K562 (cell line): ENCODE results near the gene TCF21. TPM values are rescaled to one million over a fixed set of nuclear protein-coding genes. Genes with fewer than 3 reads are reported as not detected.

Source experiments
- ATAC-seq: fragments of 200-7000 bp; cut with Tn5 transposase; 3 replicates; pipeline ENCODE4 v1.9.1; 2020; ENCODE audit warnings: moderate library complexity
- BruUV-seq: library from RNA; stranded (reverse); fragments of 400-500 nt; replicated peaks from 2 replicates; lab custom pipeline; 2021; lab: Mats Ljungman, UMichigan
- CTCF ChIA-PET: fragments of 300-600 bp; formaldehyde crosslinking; extraction: SDS; loops from one replicate; lab custom pipeline; 2021; ENCODE audit warnings: low intra/inter-chr PET ratio; lab: Yijun Ruan, JAX
- POLR2A ChIA-PET: fragments of 300-600, 350-650 bp; sonication (Branson Sonifier 250); formaldehyde crosslinking; extraction: SDS; loops from one replicate; lab custom pipeline; 2021; ENCODE audit warnings: antibody characterized with exemption, inconsistent platforms; lab: Yijun Ruan, JAX
- DNase-seq, 4 experiments: peaks; one replicate each; pipeline versions ENCODE4 v3.0.0 to v3.0.0-alpha.2; 2011 to 2018; ENCODE audit warnings: low spot score in 3 of 4, mixed read lengths in 3 of 4; ENCODE audit errors: extremely low read depth in 1 of 4
- FAIRE-seq: peaks from 2 replicates; lab custom pipeline; 2011; peaks lifted over from hg19 to GRCh38; lab: Jason Lieb, UNC
- H2AFZ ChIP-seq: 2 replicates; pipeline ENCODE4 v1.6.0; 2011; ENCODE audit warnings: low read depth, low read length, control low read depth, inconsistent platforms
- H3K27ac ChIP-seq: fragments of 200-600 bp; 3 replicates; pipeline ENCODE4 v1.8.0; 2011; ENCODE audit warnings: low read depth, mild to moderate bottlenecking, control low read depth, inconsistent platforms, low read length, moderate library complexity, mixed read lengths; ENCODE audit errors: extremely low read depth
- H3K27me3 ChIP-seq, 2 experiments: fragments of 300-600 bp in 1 of 2; 2 replicates in 1 of 2; 3 replicates in 1 of 2; pipeline versions ENCODE4 v1.6.0 to v1.8.0; 2011; ENCODE audit warnings: inconsistent platforms in 2 of 2, low read length in 2 of 2, mild to moderate bottlenecking in 1 of 2, mixed read lengths in 1 of 2, moderate library complexity in 1 of 2; ENCODE audit not compliant: control insufficient read depth in 2 of 2, insufficient read depth in 2 of 2
- H3K36me3 ChIP-seq: fragments of 300-600 bp; 3 replicates; pipeline ENCODE4 v1.8.0; 2011; ENCODE audit warnings: mild to moderate bottlenecking, low read length, inconsistent platforms; ENCODE audit not compliant: control insufficient read depth, insufficient read depth
- H3K4me1 ChIP-seq, 2 experiments: fragments of 200-600 bp in 1 of 2; replicated peaks in 1 of 2; 2 replicates in 1 of 2; 3 replicates in 1 of 2; pipeline versions ENCODE4 v1.5.1 to v1.8.0; 2011; ENCODE audit warnings: inconsistent platforms in 2 of 2, low read length in 2 of 2, mild to moderate bottlenecking in 1 of 2, mixed read lengths in 1 of 2, moderate library complexity in 1 of 2; ENCODE audit not compliant: control insufficient read depth in 2 of 2, insufficient read depth in 2 of 2
- H3K4me2 ChIP-seq: 2 replicates; pipeline ENCODE4 v1.6.1; 2011; ENCODE audit warnings: low read length, control low read depth, inconsistent platforms, mixed read lengths; ENCODE audit not compliant: insufficient read depth
- H3K4me3 ChIP-seq: fragments of 200-600 bp; sonication (generic), shearing (Covaris generic); 2 replicates; pipeline ENCODE4 v1.5.1; 2016; ENCODE audit warnings: control low read depth, inconsistent platforms
- H3K79me2 ChIP-seq: fragments of 200-600 bp; 3 replicates; pipeline ENCODE4 v1.8.0; 2011; ENCODE audit warnings: low read length, inconsistent platforms; ENCODE audit not compliant: control insufficient read depth, insufficient read depth
- H3K9ac ChIP-seq, 2 experiments: 2 replicates each; pipeline versions ENCODE4 v1.6.0 to v1.6.1; 2011; ENCODE audit warnings: low read depth in 2 of 2, low read length in 2 of 2, control low read depth in 1 of 2, inconsistent platforms in 1 of 2, mild to moderate bottlenecking in 1 of 2, mixed read lengths in 1 of 2; ENCODE audit not compliant: insufficient read depth in 1 of 2
- H3K9me1 ChIP-seq: one replicate; pipeline ENCODE4 v1.6.0; 2011; ENCODE audit warnings: inconsistent platforms, mild to moderate bottlenecking, low read length, moderate library complexity; ENCODE audit not compliant: control insufficient read depth, insufficient read depth
- H3K9me3 ChIP-seq: replicated peaks from 2 replicates; pipeline ENCODE4 v1.5.1; 2011; ENCODE audit warnings: low read depth, low read length, inconsistent platforms; ENCODE audit not compliant: control insufficient read depth, insufficient read depth
- H4K20me1 ChIP-seq: replicated peaks from 2 replicates; pipeline ENCODE4 v1.6.1; 2011; ENCODE audit warnings: low read length, inconsistent platforms, mixed read lengths; ENCODE audit not compliant: control insufficient read depth, insufficient read depth
- ARID1B ChIP-seq: fragments of 450-650 bp; IDR thresholded peaks from 2 replicates; pipeline ENCODE4 v1.6.1; 2016; ENCODE audit warnings: antibody characterized with exemption, mild to moderate bottlenecking, inconsistent platforms
- CBX3 ChIP-seq, 2 experiments: IDR thresholded peaks; 1 replicate in 1 of 2; 2 replicates in 1 of 2; pipeline ENCODE4 v1.6.1; 2012; ENCODE audit warnings: inconsistent platforms in 2 of 2, low read length in 2 of 2, borderline replicate concordance in 1 of 2, control low read depth in 1 of 2
- GATAD2A ChIP-seq: fragments of 450-650 bp; IDR thresholded peaks from 2 replicates; pipeline ENCODE4 v1.6.1; 2017
- ILK ChIP-seq: fragments of 450-650 bp; IDR thresholded peaks from 2 replicates; pipeline ENCODE4 v1.6.1; 2016; ENCODE audit warnings: missing genetic modification characterization, low read depth, mild to moderate bottlenecking, missing compliant biosample characterization, moderate library complexity, borderline replicate concordance
- MEIS2 ChIP-seq: fragments of 450-650 bp; IDR thresholded peaks from 2 replicates; pipeline ENCODE4 v1.6.1; 2014; ENCODE audit warnings: mild to moderate bottlenecking; ENCODE audit not compliant: partially characterized antibody
- NCOA6 ChIP-seq: fragments of 450-650 bp; IDR thresholded peaks from 2 replicates; pipeline ENCODE4 v1.6.1; 2017; ENCODE audit warnings: mild to moderate bottlenecking
- PRDM10 ChIP-seq: fragments of 450-650 bp; IDR thresholded peaks from 2 replicates; pipeline ENCODE4 v1.6.1; 2018; ENCODE audit not compliant: partially characterized antibody
- RBM39 ChIP-seq: fragments of 200-400 bp; formaldehyde crosslinking; optimal IDR thresholded peaks from 2 replicates; pipeline ENCODE3; 2018; ENCODE audit warnings: low read depth, low read length
- TAL1 ChIP-seq: fragments of 450-650 bp; IDR thresholded peaks from 2 replicates; pipeline ENCODE4 v1.6.1; 2016; ENCODE audit warnings: mild to moderate bottlenecking
- ZC3H8 ChIP-seq: fragments of 450-650 bp; IDR thresholded peaks from 2 replicates; pipeline ENCODE4 v1.6.1; 2017
- ZNF311 ChIP-seq: fragments of 250-450 bp; sonication (Bioruptor Pico); IDR thresholded peaks from 2 replicates; pipeline ENCODE4 v1.4.0; 2020; ENCODE audit warnings: mild to moderate bottlenecking, moderate library complexity
- WGBS: fragments of 100-300 bp; shearing (Covaris generic); methylation state at CpG from one replicate; pipeline ENCODE4 v1.1.6; 2016; ENCODE audit warnings: low coverage, mixed read lengths; ENCODE audit not compliant: insufficient coverage; ENCODE audit errors: missing lambda C conversion rate; 5-methylcytosine and 5-hydroxymethylcytosine counted together
- in situ Hi-C: fragments of 300-500 bp; cut with MboI; formaldehyde crosslinking; loops from 4 replicates; pipeline ENCODE4 v1.15.0; 2018; ENCODE audit warnings: inconsistent platforms, mixed read lengths
- intact Hi-C: fragments of 100-400 bp; cut with micrococcal nuclease; formaldehyde crosslinking; loops from 2 replicates; pipeline ENCODE4 v1.14.2; 2022
- polyA plus RNA-seq, 8 experiments: library from polyadenylated mRNA; depleted of rRNA in 4 of 8; stranded (reverse) in 5 of 8; unstranded in 3 of 8; fragments of >200 nt; fragmentation: Nextera tagmentation in 2 of 8; fragmentation: Illumina TruSeq in 1 of 8; extraction: Ambion mirVana in 2 of 8; extraction: Trizol in 1 of 8; gene quantifications; 2 replicates each; pipeline versions ENCODE4 v1.2.1 to v1.2.3, GENCODE V29; 2011 to 2014; ENCODE audit warnings: inconsistent platforms in 1 of 8, missing spikeins in 1 of 8
- total RNA-seq, 7 experiments: library from RNA; depleted of rRNA in 6 of 7; stranded (reverse); fragments of >200 nt in 6 of 7; fragmentation: Illumina TruSeq in 2 of 7; extraction: Trizol in 2 of 7; gene quantifications; 2 replicates each; pipeline versions ENCODE4 v1.2.1 to v1.2.3, GENCODE V29; 2011 to 2021; ENCODE audit warnings: low replicate concordance in 1 of 7

TCF21 gene
- total and polyA plus RNA-seq, 9 of the 15 experiments (the other 6 are each of a cell fraction or from before 2014, with no cell fraction given): not detected

- TF ChIP-seq PRDM10: no peak
- TF ChIP-seq NCOA6: no peak
- TF ChIP-seq CBX3 (IDR thresholded peaks at IDR 0.05; ENCODE audit: borderline replicate concordance in 1 of 2, low read length in 2 of 2): no peak
- no peak for TF ChIP-seq ZC3H8
- TF ChIP-seq ZNF311 (CRISPR knock-in tag): no peak
- TF ChIP-seq RBM39: no peak
- TF ChIP-seq MEIS2: no peak
- TF ChIP-seq GATAD2A: no peak
Measured at GRCh38 chr6:133863228-133863627, 25.7 kb upstream of the TCF21 start (continued).

GRCh38 chr6:133865680-133866079 lies 23.2 kb upstream of the TCF21 start:
- no peaks in the 10 kb centered on the region for H3K9me1 ChIP-seq
- no peaks in the 10 kb centered on the region for H3K4me1 ChIP-seq
- no peak overlapping the region for H3K27ac ChIP-seq
- no peaks in the 10 kb centered on the region; a peak in 1 of 5 replicates for H3K27me3 ChIP-seq
- no peaks in the 10 kb centered on the region for H3K36me3 ChIP-seq
- H4K20me1 ChIP-seq: no peaks in the 10 kb centered on the region
- POLR2A ChIA-PET: no interaction called here
- no peak overlapping the region for H3K4me2 ChIP-seq
- ATAC-seq: no peak
- TF ChIP-seq ILK (tag) (no peak), ARID1B (no peak), TAL1 (no peak)
- no peaks in the 10 kb centered on the region for H3K9me3 ChIP-seq
- H3K4me3 ChIP-seq: no peak overlapping the region
- H3K9ac ChIP-seq: no peak overlapping the region
- H2AFZ ChIP-seq: no peak overlapping the region
- intact Hi-C loops (no loop called here), in situ Hi-C loops (no loop called here)
- no peaks in the 10 kb centered on the region for H3K79me2 ChIP-seq
- no peak for DNase-seq
- FAIRE-seq: no peak
- BruUV-seq: no TSS peak
- CTCF ChIA-PET: no interaction called here
- WGBS: 0% methylated on average over 4 of the region's 4 CpGs
